Measurements from ENCODE around the gene STK38L.

- TF ChIP-seq FOXK1 (CRISPR knock-in tag; IDR thresholded peaks at IDR 0.05; ENCODE audit: borderline replicate concordance): no peak
- no peak for TF ChIP-seq POLR2A (conservative IDR thresholded peaks at IDR 0.05)
- TF ChIP-seq KLF10 (CRISPR knock-in tag; IDR thresholded peaks at IDR 0.05): no peak
- TF ChIP-seq SMAD4 (CRISPR knock-in tag; conservative IDR thresholded peaks at IDR 0.05): no peak
These were observed 53.5 kb downstream of the STK38L start for GRCh38 chr12:27297566-27297965.

All from K562 (cell line).